Liver (tissue), 3 donors: Measurements from ENCODE around the gene CFAP74.

Source experiments
- FOXA1 ChIP-seq: IDR thresholded peaks from 2 replicates; pipeline ENCODE4 v1.6.1; 2016; ENCODE audit warnings: antibody characterized with exemption
- RAD21 ChIP-seq, 2 donors: IDR thresholded peaks; 2 replicates each; pipeline ENCODE4 v1.6.1; 2016; ENCODE audit warnings: antibody characterized with exemption in 2 of 2, mild to moderate bottlenecking in 2 of 2
- SP1 ChIP-seq: IDR thresholded peaks from 2 replicates; pipeline ENCODE4 v1.6.1; 2018; ENCODE audit warnings: antibody characterized with exemption, mild to moderate bottlenecking
- TF ChIP-seq, protein P1 (sequence below): IDR thresholded peaks from 2 replicates; pipeline ENCODE4 v1.6.1; 2016; ENCODE audit warnings: antibody characterized with exemption
- TF ChIP-seq, protein P2 (sequence below): fragments of 150-350 bp; IDR thresholded peaks from 2 replicates; pipeline ENCODE4 v1.5.1; 2017; ENCODE audit warnings: improper control_type of control experiment, low read depth, low read length; ENCODE audit not compliant: missing input control
- donor health status: healthy.
- donor health status: healthy.

DNA sequence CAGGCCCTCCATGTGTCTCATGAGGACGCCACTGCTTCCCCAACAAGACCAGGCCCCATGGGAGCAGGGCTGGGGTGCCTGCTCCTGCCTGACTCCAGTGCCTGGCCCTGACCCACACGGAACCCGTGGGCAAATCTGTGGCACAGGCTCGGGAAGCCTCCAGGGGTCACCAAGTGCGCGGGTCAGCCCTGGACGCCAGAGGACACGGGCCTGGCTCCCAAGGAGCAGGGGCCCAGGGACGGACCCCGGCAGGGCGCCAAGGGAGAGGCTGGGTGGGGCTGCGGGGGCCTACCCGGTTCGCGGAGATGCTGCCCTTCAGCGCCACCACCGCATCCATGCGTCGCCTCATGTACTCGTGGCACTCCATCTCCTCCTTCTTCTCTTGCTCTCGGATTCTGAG, 31.9 kb downstream of the CFAP74 start:
- TF ChIP-seq, protein P1, sequence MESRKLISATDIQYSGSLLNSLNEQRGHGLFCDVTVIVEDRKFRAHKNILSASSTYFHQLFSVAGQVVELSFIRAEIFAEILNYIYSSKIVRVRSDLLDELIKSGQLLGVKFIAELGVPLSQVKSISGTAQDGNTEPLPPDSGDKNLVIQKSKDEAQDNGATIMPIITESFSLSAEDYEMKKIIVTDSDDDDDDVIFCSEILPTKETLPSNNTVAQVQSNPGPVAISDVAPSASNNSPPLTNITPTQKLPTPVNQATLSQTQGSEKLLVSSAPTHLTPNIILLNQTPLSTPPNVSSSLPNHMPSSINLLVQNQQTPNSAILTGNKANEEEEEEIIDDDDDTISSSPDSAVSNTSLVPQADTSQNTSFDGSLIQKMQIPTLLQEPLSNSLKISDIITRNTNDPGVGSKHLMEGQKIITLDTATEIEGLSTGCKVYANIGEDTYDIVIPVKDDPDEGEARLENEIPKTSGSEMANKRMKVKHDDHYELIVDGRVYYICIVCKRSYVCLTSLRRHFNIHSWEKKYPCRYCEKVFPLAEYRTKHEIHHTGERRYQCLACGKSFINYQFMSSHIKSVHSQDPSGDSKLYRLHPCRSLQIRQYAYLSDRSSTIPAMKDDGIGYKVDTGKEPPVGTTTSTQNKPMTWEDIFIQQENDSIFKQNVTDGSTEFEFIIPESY, result no peak
- TF ChIP-seq, protein P2, sequence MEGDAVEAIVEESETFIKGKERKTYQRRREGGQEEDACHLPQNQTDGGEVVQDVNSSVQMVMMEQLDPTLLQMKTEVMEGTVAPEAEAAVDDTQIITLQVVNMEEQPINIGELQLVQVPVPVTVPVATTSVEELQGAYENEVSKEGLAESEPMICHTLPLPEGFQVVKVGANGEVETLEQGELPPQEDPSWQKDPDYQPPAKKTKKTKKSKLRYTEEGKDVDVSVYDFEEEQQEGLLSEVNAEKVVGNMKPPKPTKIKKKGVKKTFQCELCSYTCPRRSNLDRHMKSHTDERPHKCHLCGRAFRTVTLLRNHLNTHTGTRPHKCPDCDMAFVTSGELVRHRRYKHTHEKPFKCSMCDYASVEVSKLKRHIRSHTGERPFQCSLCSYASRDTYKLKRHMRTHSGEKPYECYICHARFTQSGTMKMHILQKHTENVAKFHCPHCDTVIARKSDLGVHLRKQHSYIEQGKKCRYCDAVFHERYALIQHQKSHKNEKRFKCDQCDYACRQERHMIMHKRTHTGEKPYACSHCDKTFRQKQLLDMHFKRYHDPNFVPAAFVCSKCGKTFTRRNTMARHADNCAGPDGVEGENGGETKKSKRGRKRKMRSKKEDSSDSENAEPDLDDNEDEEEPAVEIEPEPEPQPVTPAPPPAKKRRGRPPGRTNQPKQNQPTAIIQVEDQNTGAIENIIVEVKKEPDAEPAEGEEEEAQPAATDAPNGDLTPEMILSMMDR, result no peak
- no peak for TF ChIP-seq SP1
- no peak for TF ChIP-seq RAD21 (IDR thresholded peaks at IDR 0.05)
- TF ChIP-seq FOXA1, result no peak
